Uterus (tissue), 4 donors: Measurements from ENCODE around the gene EDAR. TPM values are rescaled to one million over a fixed set of nuclear protein-coding genes. Genes with fewer than 3 reads are reported as not detected.

Experiments
- DNase-seq, 2 donors: peaks; one replicate each; pipeline ENCODE4 v3.0.0-alpha.2; 2019 to 2020
- H3K27ac ChIP-seq, 2 donors: fragments of 200-600 bp; sonication (generic); 1 replicate in 1 of 2; 2 replicates in 1 of 2; pipeline ENCODE4 v1.5.1; 2016 to 2018
- H3K27me3 ChIP-seq, 2 donors: fragments of 200-600 bp; sonication (generic); one replicate each; pipeline ENCODE4 v1.5.1; 2018 to 2019; ENCODE audit warnings: control low read depth in 1 of 2
- H3K36me3 ChIP-seq, 2 donors: fragments of 200-600 bp; sonication (generic); one replicate each; pipeline ENCODE4 v1.5.1; 2019; ENCODE audit warnings: control low read depth in 1 of 2
- H3K4me1 ChIP-seq, 2 donors: fragments of 200-600 bp; sonication (generic); one replicate each; pipeline ENCODE4 v1.5.1; 2018 to 2019; ENCODE audit warnings: control low read depth in 1 of 2
- H3K4me3 ChIP-seq, 2 donors: fragments of 200-600 bp; sonication (generic); 1 replicate in 1 of 2; 2 replicates in 1 of 2; pipeline ENCODE4 v1.5.1; 2018 to 2019; ENCODE audit warnings: mild to moderate bottlenecking in 1 of 2
- H3K9me3 ChIP-seq, 2 donors: fragments of 200-600 bp; sonication (generic); one replicate each; pipeline ENCODE4 v1.5.1; 2019; ENCODE audit warnings: control low read depth in 1 of 2
- CTCF ChIP-seq, 4 experiments: fragments of 200-600 bp in 2 of 4; fragments of 450-650 bp in 2 of 4; sonication (generic) in 2 of 4; IDR thresholded peaks; one replicate each; pipeline ENCODE4 v1.5.1; 2016 to 2019; ENCODE audit warnings: antibody characterized with exemption in 4 of 4, mild to moderate bottlenecking in 2 of 4, moderate library complexity in 1 of 4
- POLR2A ChIP-seq, 2 donors: fragments of 450-650 bp; IDR thresholded peaks; one replicate each; pipeline ENCODE4 v1.6.1; 2016; ENCODE audit warnings: antibody characterized with exemption in 2 of 2, mild to moderate bottlenecking in 1 of 2, moderate library complexity in 1 of 2
- intact Hi-C: fragments of 100-400 bp; cut with DNase I; formaldehyde crosslinking; loops from one replicate; pipeline ENCODE4 v1.15.1; 2023; ENCODE audit warnings: low total_unique reads
- total RNA-seq, 4 donors: library from RNA; depleted of rRNA in 3 of 4; stranded (reverse); fragments of >200 nt in 3 of 4; gene quantifications; one replicate each; pipeline versions ENCODE4 v1.1.0 to v1.2.4, GENCODE V29; 2014 to 2023
- donor health status: DM: yes; HTN: yes; CAD: no.

Gene EDAR
- total RNA-seq, 4 donors from 2014 or later, result 0.62 TPM; not detected in 3

GRCh38 chr2:109006971-109007370, 18.0 kb upstream of the EDAR start:
- no peak overlapping the region for H3K4me3 ChIP-seq
- intact Hi-C loops, result no loop called here
- no peak for DNase-seq

GRCh38 chr2:109005686-109006204, 16.7 kb upstream of the EDAR start:
- no peaks in the 10 kb centered on the region for H3K9me3 ChIP-seq
- H3K36me3 ChIP-seq, result no peaks in the 10 kb centered on the region
- H3K4me1 ChIP-seq, result no peaks in the 10 kb centered on the region
- no peaks in the 10 kb centered on the region for H3K27me3 ChIP-seq
- H3K4me3 ChIP-seq, result no peak overlapping the region
- DNase-seq, result no peak
- TF ChIP-seq POLR2A (IDR thresholded peaks at IDR 0.05) (no peak), CTCF (IDR thresholded peaks at IDR 0.05) (no peak)
- H3K27ac ChIP-seq, result no peak overlapping the region
- intact Hi-C loops, result no loop called here

More at GRCh38 chr2:109006971-109007370, 18.0 kb upstream of the EDAR start:
- Histone ChIP-seq H3K27ac (no peak overlapping the region), H3K27me3 (no peaks in the 10 kb centered on the region), H3K4me1 (no peaks in the 10 kb centered on the region), H3K9me3 (no peaks in the 10 kb centered on the region), H3K36me3 (no peaks in the 10 kb centered on the region)
- TF ChIP-seq CTCF (IDR thresholded peaks at IDR 0.05) (no peak), POLR2A (IDR thresholded peaks at IDR 0.05) (no peak)

GRCh38 chr2:109001201-109001600, 12.2 kb upstream of the EDAR start:
- intact Hi-C loops, result no loop called here
- DNase-seq, result no peak
- H3K4me3 ChIP-seq, result no peak overlapping the region
- H3K36me3 ChIP-seq, result no peaks in the 10 kb centered on the region
- no peak overlapping the region for H3K27ac ChIP-seq
- no peak for TF ChIP-seq POLR2A (IDR thresholded peaks at IDR 0.05)
- no peak for TF ChIP-seq CTCF (IDR thresholded peaks at IDR 0.05)
- H3K9me3 ChIP-seq, result no peaks in the 10 kb centered on the region
- no peaks in the 10 kb centered on the region for H3K4me1 ChIP-seq
- H3K27me3 ChIP-seq, result no peaks in the 10 kb centered on the region

GRCh38 chr2:109000738-109001137, 11.7 kb upstream of the EDAR start:
- Histone ChIP-seq H3K4me1 (no peaks in the 10 kb centered on the region), H3K9me3 (no peaks in the 10 kb centered on the region), H3K36me3 (no peaks in the 10 kb centered on the region), H3K27ac (no peak overlapping the region), H3K27me3 (no peaks in the 10 kb centered on the region), H3K4me3 (no peak overlapping the region)
- no peak for TF ChIP-seq CTCF (IDR thresholded peaks at IDR 0.05)
- TF ChIP-seq POLR2A (IDR thresholded peaks at IDR 0.05), result no peak
- intact Hi-C loops, result no loop called here
- DNase-seq, result no peak

GRCh38 chr2:108998911-108999310, 9.9 kb upstream of the EDAR start:
- Histone ChIP-seq H3K4me3 (no peak overlapping the region), H3K27me3 (no peaks in the 10 kb centered on the region), H3K36me3 (no peaks in the 10 kb centered on the region), H3K9me3 (no peaks in the 10 kb centered on the region), H3K27ac (no peak overlapping the region), H3K4me1 (no peaks in the 10 kb centered on the region)
- intact Hi-C loops, result no loop called here
- no peak for DNase-seq
- TF ChIP-seq POLR2A (IDR thresholded peaks at IDR 0.05), result no peak
- no peak for TF ChIP-seq CTCF (IDR thresholded peaks at IDR 0.05)
